ENCODE results near the gene GPRC5D.

DNA sequence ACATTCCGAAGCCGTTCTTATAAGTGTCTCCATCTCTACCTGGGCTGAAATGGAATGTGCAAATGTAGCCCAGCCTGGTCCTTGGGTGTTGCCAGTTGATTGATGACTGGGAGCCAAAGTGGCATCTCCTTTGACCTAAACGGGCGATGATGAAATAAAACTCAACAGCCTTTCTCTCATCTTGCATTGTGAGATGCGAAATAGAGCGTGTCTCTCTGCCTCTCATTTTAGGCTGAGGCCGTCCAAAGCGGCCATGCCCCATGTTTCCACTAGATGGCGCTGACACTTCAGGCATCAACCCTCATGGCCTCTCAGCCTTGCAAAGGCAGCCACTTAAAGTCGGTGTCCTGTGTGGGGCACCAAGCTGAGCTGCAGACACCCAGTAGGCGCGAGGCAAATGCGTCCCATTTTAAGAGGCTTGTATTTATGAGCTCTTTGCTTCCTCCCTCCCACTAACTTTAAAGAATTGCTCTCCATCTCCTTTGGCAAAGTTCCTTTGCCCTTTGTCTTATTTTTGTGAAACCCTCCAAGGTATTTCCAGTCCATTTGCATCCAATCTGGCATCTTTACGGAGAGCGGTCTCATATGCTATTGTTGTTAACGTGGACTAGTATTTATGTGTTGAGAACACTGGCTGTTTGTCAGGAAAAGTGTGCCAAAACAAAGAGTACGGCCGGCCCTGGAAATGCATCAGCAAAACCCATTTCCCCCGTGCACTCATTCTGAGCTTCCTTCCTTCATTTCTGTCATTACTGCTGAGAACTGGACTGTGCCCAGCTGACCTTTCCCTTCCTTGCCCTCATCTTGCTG is 35.6 kb downstream of the GPRC5D start:
- TF ChIP-seq, protein P1, sequence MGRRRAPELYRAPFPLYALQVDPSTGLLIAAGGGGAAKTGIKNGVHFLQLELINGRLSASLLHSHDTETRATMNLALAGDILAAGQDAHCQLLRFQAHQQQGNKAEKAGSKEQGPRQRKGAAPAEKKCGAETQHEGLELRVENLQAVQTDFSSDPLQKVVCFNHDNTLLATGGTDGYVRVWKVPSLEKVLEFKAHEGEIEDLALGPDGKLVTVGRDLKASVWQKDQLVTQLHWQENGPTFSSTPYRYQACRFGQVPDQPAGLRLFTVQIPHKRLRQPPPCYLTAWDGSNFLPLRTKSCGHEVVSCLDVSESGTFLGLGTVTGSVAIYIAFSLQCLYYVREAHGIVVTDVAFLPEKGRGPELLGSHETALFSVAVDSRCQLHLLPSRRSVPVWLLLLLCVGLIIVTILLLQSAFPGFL (CRISPR knock-in tag; IDR thresholded peaks at IDR 0.05; ENCODE audit: borderline replicate concordance): no peak
- TF ChIP-seq SMAD3 (CRISPR knock-in tag; IDR thresholded peaks at IDR 0.05; ENCODE audit: borderline replicate concordance): no peak
- TF ChIP-seq, protein P2, sequence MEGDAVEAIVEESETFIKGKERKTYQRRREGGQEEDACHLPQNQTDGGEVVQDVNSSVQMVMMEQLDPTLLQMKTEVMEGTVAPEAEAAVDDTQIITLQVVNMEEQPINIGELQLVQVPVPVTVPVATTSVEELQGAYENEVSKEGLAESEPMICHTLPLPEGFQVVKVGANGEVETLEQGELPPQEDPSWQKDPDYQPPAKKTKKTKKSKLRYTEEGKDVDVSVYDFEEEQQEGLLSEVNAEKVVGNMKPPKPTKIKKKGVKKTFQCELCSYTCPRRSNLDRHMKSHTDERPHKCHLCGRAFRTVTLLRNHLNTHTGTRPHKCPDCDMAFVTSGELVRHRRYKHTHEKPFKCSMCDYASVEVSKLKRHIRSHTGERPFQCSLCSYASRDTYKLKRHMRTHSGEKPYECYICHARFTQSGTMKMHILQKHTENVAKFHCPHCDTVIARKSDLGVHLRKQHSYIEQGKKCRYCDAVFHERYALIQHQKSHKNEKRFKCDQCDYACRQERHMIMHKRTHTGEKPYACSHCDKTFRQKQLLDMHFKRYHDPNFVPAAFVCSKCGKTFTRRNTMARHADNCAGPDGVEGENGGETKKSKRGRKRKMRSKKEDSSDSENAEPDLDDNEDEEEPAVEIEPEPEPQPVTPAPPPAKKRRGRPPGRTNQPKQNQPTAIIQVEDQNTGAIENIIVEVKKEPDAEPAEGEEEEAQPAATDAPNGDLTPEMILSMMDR (IDR thresholded peaks at IDR 0.05): peak; percentile 98
- TF ChIP-seq ZNF121 (CRISPR knock-in tag; IDR thresholded peaks at IDR 0.05): no peak
- no peak for TF ChIP-seq ZNF263 (CRISPR knock-in tag; IDR thresholded peaks at IDR 0.05; ENCODE audit: low read depth)
- TF ChIP-seq, protein P3, sequence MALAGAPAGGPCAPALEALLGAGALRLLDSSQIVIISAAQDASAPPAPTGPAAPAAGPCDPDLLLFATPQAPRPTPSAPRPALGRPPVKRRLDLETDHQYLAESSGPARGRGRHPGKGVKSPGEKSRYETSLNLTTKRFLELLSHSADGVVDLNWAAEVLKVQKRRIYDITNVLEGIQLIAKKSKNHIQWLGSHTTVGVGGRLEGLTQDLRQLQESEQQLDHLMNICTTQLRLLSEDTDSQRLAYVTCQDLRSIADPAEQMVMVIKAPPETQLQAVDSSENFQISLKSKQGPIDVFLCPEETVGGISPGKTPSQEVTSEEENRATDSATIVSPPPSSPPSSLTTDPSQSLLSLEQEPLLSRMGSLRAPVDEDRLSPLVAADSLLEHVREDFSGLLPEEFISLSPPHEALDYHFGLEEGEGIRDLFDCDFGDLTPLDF (CRISPR knock-in tag; IDR thresholded peaks at IDR 0.05): no peak
- TF ChIP-seq, protein P4, sequence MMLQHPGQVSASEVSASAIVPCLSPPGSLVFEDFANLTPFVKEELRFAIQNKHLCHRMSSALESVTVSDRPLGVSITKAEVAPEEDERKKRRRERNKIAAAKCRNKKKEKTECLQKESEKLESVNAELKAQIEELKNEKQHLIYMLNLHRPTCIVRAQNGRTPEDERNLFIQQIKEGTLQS (CRISPR knock-in tag; conservative IDR thresholded peaks at IDR 0.05): no peak
- TF ChIP-seq GABPB1 (CRISPR knock-in tag; IDR thresholded peaks at IDR 0.05): no peak
- TF ChIP-seq, protein P5, sequence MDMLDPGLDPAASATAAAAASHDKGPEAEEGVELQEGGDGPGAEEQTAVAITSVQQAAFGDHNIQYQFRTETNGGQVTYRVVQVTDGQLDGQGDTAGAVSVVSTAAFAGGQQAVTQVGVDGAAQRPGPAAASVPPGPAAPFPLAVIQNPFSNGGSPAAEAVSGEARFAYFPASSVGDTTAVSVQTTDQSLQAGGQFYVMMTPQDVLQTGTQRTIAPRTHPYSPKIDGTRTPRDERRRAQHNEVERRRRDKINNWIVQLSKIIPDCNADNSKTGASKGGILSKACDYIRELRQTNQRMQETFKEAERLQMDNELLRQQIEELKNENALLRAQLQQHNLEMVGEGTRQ (CRISPR knock-in tag; IDR thresholded peaks at IDR 0.05): no peak
- no peak for TF ChIP-seq NFATC4 (CRISPR knock-in tag; IDR thresholded peaks at IDR 0.05)
- no peak for TF ChIP-seq ZNF138 (CRISPR knock-in tag; conservative IDR thresholded peaks at IDR 0.05)
- TF ChIP-seq ZBTB21 (CRISPR knock-in tag; IDR thresholded peaks at IDR 0.05; ENCODE audit: borderline replicate concordance): no peak
- TF ChIP-seq, protein P6, sequence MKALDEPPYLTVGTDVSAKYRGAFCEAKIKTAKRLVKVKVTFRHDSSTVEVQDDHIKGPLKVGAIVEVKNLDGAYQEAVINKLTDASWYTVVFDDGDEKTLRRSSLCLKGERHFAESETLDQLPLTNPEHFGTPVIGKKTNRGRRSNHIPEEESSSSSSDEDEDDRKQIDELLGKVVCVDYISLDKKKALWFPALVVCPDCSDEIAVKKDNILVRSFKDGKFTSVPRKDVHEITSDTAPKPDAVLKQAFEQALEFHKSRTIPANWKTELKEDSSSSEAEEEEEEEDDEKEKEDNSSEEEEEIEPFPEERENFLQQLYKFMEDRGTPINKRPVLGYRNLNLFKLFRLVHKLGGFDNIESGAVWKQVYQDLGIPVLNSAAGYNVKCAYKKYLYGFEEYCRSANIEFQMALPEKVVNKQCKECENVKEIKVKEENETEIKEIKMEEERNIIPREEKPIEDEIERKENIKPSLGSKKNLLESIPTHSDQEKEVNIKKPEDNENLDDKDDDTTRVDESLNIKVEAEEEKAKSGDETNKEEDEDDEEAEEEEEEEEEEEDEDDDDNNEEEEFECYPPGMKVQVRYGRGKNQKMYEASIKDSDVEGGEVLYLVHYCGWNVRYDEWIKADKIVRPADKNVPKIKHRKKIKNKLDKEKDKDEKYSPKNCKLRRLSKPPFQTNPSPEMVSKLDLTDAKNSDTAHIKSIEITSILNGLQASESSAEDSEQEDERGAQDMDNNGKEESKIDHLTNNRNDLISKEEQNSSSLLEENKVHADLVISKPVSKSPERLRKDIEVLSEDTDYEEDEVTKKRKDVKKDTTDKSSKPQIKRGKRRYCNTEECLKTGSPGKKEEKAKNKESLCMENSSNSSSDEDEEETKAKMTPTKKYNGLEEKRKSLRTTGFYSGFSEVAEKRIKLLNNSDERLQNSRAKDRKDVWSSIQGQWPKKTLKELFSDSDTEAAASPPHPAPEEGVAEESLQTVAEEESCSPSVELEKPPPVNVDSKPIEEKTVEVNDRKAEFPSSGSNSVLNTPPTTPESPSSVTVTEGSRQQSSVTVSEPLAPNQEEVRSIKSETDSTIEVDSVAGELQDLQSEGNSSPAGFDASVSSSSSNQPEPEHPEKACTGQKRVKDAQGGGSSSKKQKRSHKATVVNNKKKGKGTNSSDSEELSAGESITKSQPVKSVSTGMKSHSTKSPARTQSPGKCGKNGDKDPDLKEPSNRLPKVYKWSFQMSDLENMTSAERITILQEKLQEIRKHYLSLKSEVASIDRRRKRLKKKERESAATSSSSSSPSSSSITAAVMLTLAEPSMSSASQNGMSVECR (CRISPR knock-in tag; IDR thresholded peaks at IDR 0.05; ENCODE audit: borderline replicate concordance): no peak

Data from WTC11 (cell line).